Neural cell (in vitro differentiated cells): ENCODE data around the gene TIAM2.

Experiments
- CTCF ChIP-seq: fragments of 450-650 bp; IDR thresholded peaks from 2 replicates; pipeline ENCODE4 v1.5.1; 2014; ENCODE audit warnings: antibody characterized with exemption, mild to moderate bottlenecking, moderate library complexity; ENCODE audit not compliant: poor library complexity, severe bottlenecking
- EP300 ChIP-seq: fragments of 450-650 bp; conservative IDR thresholded peaks from 2 replicates; pipeline ENCODE4 v1.6.1; 2014; ENCODE audit warnings: antibody characterized with exemption, mild to moderate bottlenecking, moderate library complexity; ENCODE audit not compliant: poor library complexity, severe bottlenecking
- EZH2 ChIP-seq: fragments of 200-600, 300-800 bp; shearing (Covaris generic), sonication (generic); IDR thresholded peaks from 2 replicates; pipeline ENCODE4 v1.6.1; 2014; ENCODE audit warnings: antibody characterized with exemption, low read length, borderline replicate concordance, mild to moderate bottlenecking; ENCODE audit not compliant: insufficient read depth, poor library complexity, severe bottlenecking
- POLR2AphosphoS5 ChIP-seq: IDR thresholded peaks from 2 replicates; pipeline ENCODE4 v1.6.1; 2012
- RAD21 ChIP-seq: fragments of 450-650 bp; conservative IDR thresholded peaks from 2 replicates; pipeline ENCODE4 v1.6.1; 2014; ENCODE audit warnings: antibody characterized with exemption, mild to moderate bottlenecking, moderate library complexity
- SMC3 ChIP-seq: fragments of 450-650 bp; conservative IDR thresholded peaks from 2 replicates; pipeline ENCODE4 v1.6.1; 2014; ENCODE audit warnings: antibody characterized with exemption, mild to moderate bottlenecking, moderate library complexity; ENCODE audit not compliant: poor library complexity
- TAF1 ChIP-seq: IDR thresholded peaks from 2 replicates; pipeline ENCODE4 v1.6.1; 2012; ENCODE audit warnings: low read depth
- TF ChIP-seq, protein P1 (sequence below): IDR thresholded peaks from 2 replicates; pipeline ENCODE4 v1.6.1; 2012; ENCODE audit warnings: borderline replicate concordance

DNA sequence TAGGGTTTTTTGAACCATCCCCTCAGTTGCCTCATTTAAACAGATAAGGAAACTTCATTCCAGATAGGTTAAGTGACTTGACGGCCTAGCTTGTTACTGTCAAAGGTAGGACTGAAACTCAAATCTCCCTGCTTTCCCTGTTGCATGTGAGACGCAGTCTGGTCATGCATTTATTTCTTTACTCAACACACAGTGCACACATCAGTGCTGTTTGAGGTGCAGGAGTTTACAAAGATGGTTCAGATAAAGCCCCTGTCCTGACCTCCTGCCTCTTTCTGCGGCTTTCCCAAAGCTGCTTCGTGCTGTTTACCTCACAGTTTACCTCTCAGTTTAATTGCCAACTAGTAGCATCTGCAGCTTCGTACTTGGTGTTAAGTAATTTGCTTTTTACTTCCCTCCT, 26.6 kb downstream of the TIAM2 start:
- TF ChIP-seq CTCF = no peak
- no peak for TF ChIP-seq POLR2AphosphoS5
- TF ChIP-seq, protein P1, sequence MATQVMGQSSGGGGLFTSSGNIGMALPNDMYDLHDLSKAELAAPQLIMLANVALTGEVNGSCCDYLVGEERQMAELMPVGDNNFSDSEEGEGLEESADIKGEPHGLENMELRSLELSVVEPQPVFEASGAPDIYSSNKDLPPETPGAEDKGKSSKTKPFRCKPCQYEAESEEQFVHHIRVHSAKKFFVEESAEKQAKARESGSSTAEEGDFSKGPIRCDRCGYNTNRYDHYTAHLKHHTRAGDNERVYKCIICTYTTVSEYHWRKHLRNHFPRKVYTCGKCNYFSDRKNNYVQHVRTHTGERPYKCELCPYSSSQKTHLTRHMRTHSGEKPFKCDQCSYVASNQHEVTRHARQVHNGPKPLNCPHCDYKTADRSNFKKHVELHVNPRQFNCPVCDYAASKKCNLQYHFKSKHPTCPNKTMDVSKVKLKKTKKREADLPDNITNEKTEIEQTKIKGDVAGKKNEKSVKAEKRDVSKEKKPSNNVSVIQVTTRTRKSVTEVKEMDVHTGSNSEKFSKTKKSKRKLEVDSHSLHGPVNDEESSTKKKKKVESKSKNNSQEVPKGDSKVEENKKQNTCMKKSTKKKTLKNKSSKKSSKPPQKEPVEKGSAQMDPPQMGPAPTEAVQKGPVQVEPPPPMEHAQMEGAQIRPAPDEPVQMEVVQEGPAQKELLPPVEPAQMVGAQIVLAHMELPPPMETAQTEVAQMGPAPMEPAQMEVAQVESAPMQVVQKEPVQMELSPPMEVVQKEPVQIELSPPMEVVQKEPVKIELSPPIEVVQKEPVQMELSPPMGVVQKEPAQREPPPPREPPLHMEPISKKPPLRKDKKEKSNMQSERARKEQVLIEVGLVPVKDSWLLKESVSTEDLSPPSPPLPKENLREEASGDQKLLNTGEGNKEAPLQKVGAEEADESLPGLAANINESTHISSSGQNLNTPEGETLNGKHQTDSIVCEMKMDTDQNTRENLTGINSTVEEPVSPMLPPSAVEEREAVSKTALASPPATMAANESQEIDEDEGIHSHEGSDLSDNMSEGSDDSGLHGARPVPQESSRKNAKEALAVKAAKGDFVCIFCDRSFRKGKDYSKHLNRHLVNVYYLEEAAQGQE = no peak
- no peak for TF ChIP-seq RAD21
- TF ChIP-seq SMC3 = no peak
- no peak for TF ChIP-seq EP300
- no peak for TF ChIP-seq EZH2
- no peak for TF ChIP-seq TAF1
